A673 (cell line): ENCODE results near the gene ZHX3. TPM values are rescaled to one million over a fixed set of nuclear protein-coding genes. Genes with fewer than 3 reads are reported as not detected.

Experiments
- BruUV-seq: library from RNA; stranded (reverse); fragments of 400-500 nt; replicated peaks from 2 replicates; lab custom pipeline; 2021; lab: Mats Ljungman, UMichigan
- CTCF ChIA-PET: fragments of 300-600 bp; sonication (Branson Sonifier 250); formaldehyde crosslinking; loops from one replicate; lab custom pipeline; 2022; ENCODE audit warnings: antibody characterized with exemption; lab: Charles Lee
- POLR2A ChIA-PET: fragments of 300-600 bp; sonication (Branson Sonifier 250); formaldehyde crosslinking; loops from one replicate; lab custom pipeline; 2022; ENCODE audit warnings: antibody characterized with exemption; ENCODE audit not compliant: low non-redundant PET; lab: Charles Lee
- DNase-seq: peaks from one replicate; pipeline ENCODE4 v3.0.0-alpha.2; 2015; ENCODE audit warnings: low spot score
- H3K27ac ChIP-seq: fragments of 200-600 bp; sonication (generic); 2 replicates; pipeline ENCODE4 v1.5.1; 2016; ENCODE audit warnings: mixed run types, low read depth, mild to moderate bottlenecking, mixed read lengths, antibody characterized with exemption, low read length; ENCODE audit not compliant: poor library complexity, severe bottlenecking
- H3K27me3 ChIP-seq: fragments of 200-600 bp; sonication (generic); replicated peaks from 2 replicates; pipeline ENCODE4 v1.6.1; 2017; ENCODE audit warnings: mixed run types, low read depth, mild to moderate bottlenecking, mixed read lengths, antibody characterized with exemption, low read length; ENCODE audit not compliant: insufficient read depth, poor library complexity
- H3K36me3 ChIP-seq: fragments of 200-600 bp; sonication (generic); 2 replicates; pipeline ENCODE4 v1.6.1; 2016; ENCODE audit warnings: mixed run types, mild to moderate bottlenecking, mixed read lengths, antibody characterized with exemption, low read length; ENCODE audit not compliant: insufficient read depth, poor library complexity, severe bottlenecking
- H3K4me1 ChIP-seq: fragments of 200-600 bp; sonication (generic); 2 replicates; pipeline ENCODE4 v1.6.1; 2017; ENCODE audit warnings: mixed run types, mild to moderate bottlenecking, mixed read lengths, antibody characterized with exemption, low read length; ENCODE audit not compliant: insufficient read depth, poor library complexity, severe bottlenecking
- H3K4me3 ChIP-seq: fragments of 200-600 bp; sonication (generic); 2 replicates; pipeline ENCODE4 v1.5.1; 2016; ENCODE audit warnings: low read depth, mixed run types, mild to moderate bottlenecking, mixed read lengths, low read length; ENCODE audit not compliant: poor library complexity, severe bottlenecking
- H3K9me3 ChIP-seq: fragments of 200-600 bp; sonication (generic); 2 replicates; pipeline ENCODE4 v1.6.1; 2016; ENCODE audit warnings: mixed run types, low read depth, mild to moderate bottlenecking, mixed read lengths, antibody characterized with exemption, low read length; ENCODE audit not compliant: poor library complexity, severe bottlenecking
- CTCF ChIP-seq: fragments of 300-800, 200-600 bp; sonication (generic); conservative IDR thresholded peaks from 2 replicates; pipeline ENCODE4 v1.5.1; 2017; ENCODE audit warnings: low read depth, mild to moderate bottlenecking, antibody characterized with exemption, low read length, moderate library complexity, mixed read lengths
- EZH2 ChIP-seq: fragments of 200-600 bp; sonication (generic); IDR thresholded peaks from 2 replicates; pipeline ENCODE4 v1.6.1; 2017; ENCODE audit warnings: borderline replicate concordance, low read depth, mild to moderate bottlenecking, mixed read lengths, antibody characterized with exemption, low read length; ENCODE audit not compliant: poor library complexity, severe bottlenecking
- intact Hi-C: fragments of 100-400 bp; cut with micrococcal nuclease; formaldehyde crosslinking; loops from one replicate; pipeline ENCODE4 v1.10.0; 2022; ENCODE audit not compliant: unreplicated experiment
- total RNA-seq: library from RNA; stranded (reverse); gene quantifications from 2 replicates; pipeline ENCODE4 v1.2.3, GENCODE V29; 2021

Gene ZHX3
- total RNA-seq, 1 experiment from 2014 or later = 14.0 TPM

DNA sequence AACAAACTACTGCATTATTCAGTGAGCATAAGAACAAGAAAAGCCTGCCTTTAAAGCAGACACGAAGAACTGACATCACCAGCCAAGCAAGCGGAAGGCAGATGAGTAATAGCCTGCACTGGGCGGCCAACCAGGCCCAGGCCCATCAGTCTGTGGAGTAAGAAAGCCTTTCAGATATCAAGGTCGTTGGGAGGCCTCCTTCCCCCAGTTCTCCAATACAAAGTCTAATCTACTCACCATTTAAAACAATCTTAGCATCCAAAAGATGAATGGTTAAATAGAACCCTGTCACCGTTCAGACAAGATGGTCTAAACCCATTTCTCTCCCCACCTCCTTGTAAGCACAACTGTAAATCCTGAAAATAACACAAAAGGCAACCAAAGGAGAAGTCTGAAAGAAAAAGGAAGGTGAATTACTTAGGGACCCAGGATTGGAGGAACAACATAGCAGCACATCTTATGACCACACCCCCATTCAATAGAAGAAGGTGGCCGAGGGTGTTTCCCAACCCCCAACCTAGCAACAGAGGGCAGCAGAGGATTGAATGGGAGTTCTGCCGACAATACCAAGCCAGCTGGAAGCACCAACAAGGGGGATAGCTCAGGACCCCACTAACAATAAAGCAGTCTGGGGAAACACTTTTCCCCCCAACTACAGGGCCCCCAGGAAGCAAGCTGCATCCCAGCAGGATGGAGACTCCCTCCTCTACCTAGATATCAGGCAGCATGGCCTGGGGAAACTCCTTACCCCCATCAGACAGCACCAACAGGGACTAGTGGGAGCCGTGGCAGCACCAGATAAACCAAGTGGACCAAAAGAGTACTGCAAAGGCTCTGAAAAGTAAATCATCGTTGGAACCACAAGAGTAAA, 67.9 kb downstream of the ZHX3 start:
- intact Hi-C loops = no loop called here
- DNase-seq = peak; percentile 49
- H3K27me3 ChIP-seq = no peaks in the 10 kb centered on the region
- no peaks in the 10 kb centered on the region for H3K36me3 ChIP-seq
- H3K4me3 ChIP-seq = no peak overlapping the region
- ChIA-PET CTCF (no interaction called here), POLR2A (no interaction called here)
- H3K4me1 ChIP-seq = peaks cover 10% of the 10 kb centered on the region
- no peak overlapping the region for H3K27ac ChIP-seq
- TF ChIP-seq CTCF (peak; percentile 18; the same call in 1 of the 2 replicates), EZH2 (no peak)
- H3K9me3 ChIP-seq = no peaks in the 10 kb centered on the region
- BruUV-seq = no TSS peak

DNA sequence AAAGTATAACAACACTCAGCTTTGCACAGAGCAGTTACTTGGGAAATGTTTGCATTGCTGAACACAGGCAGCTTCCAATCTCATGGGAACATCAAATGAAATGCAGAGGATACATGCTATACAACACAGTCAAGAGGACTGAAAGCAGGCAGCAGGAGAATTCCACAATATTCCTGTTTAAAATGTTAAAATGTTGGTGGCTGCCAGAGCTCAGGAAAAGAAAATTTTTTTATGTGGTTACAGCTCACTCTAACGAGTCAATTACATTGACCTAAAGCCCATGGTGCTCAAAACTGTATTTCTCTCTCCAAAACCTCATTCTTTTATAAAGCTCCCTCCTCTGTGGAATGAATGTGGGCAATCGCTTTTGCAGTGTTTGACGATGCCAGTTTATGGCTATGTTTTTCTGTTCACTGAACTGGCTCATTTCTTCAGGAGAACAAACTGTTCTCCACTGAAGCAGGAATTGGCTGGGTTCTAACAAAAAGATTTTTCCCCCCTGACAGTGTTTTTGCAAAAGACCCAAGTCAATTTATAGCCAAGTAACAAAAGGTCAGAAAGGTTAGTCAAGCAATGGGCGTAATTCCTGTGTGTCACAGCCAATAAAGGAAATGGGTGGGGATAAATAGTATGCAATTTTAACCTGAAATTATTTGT, 69.0 kb downstream of the ZHX3 start:
- no peaks in the 10 kb centered on the region for H3K9me3 ChIP-seq
- peaks cover 10% of the 10 kb centered on the region for H3K4me1 ChIP-seq
- CTCF ChIA-PET = interaction anchor here (0.6 kb wide), 1 partner anchor 258 kb away, joined by 3 read pairs; no protein-coding TSS in a partner anchor
- intact Hi-C loops = no loop called here
- H3K27ac ChIP-seq = no peak overlapping the region
- TF ChIP-seq EZH2 (no peak), CTCF (no peak)
- H3K4me3 ChIP-seq = no peak overlapping the region
- DNase-seq = no peak
- no peaks in the 10 kb centered on the region for H3K27me3 ChIP-seq
- no peaks in the 10 kb centered on the region for H3K36me3 ChIP-seq
- POLR2A ChIA-PET = no interaction called here
- no TSS peak for BruUV-seq

GRCh38 chr20:41247523-41248367, 69.8 kb downstream of the ZHX3 start:
- BruUV-seq = no TSS peak
- Histone ChIP-seq H3K4me3 (no peak overlapping the region), H3K27me3 (no peaks in the 10 kb centered on the region), H3K4me1 (peaks cover 10% of the 10 kb centered on the region), H3K27ac (no peak overlapping the region), H3K9me3 (no peaks in the 10 kb centered on the region), H3K36me3 (no peaks in the 10 kb centered on the region)
- intact Hi-C loops = no loop called here
- ChIA-PET CTCF (interaction anchor here (0.6 kb wide), 1 partner anchor 257 kb away, joined by 3 read pairs; no protein-coding TSS in a partner anchor), POLR2A (no interaction called here)
- TF ChIP-seq CTCF = no peak
- no peak for TF ChIP-seq EZH2
- no peak for DNase-seq
